Epithelial cell of proximal tubule (primary cell): ENCODE data around the gene MOGAT2. TPM values are rescaled to one million over a fixed set of nuclear protein-coding genes. Genes with fewer than 3 reads are reported as not detected.
"Not testable (repeated sequence)": the region's sequence is repeated elsewhere in the genome, so short reads cannot be mapped to it uniquely, and the experiment has no call there.

Experiments used
- DNase-seq: peaks from one replicate; pipeline ENCODE4 v3.0.0-alpha.2; 2011; ENCODE audit warnings: low read depth
- H3K4me3 ChIP-seq: 2 replicates; pipeline ENCODE4 v1.5.1; 2011; ENCODE audit warnings: low read depth, mild to moderate bottlenecking, low read length
- CTCF ChIP-seq: conservative IDR thresholded peaks from 2 replicates; pipeline ENCODE4 v1.5.1; 2012; ENCODE audit warnings: low read depth, mild to moderate bottlenecking, low read length
- total RNA-seq: library from RNA; depleted of rRNA; stranded (reverse); fragments of >200 nt; gene quantifications from 2 replicates; pipeline ENCODE4 v1.2.3, GENCODE V29; 2015

Gene MOGAT2
- total RNA-seq, 1 donor from 2014 or later: not detected

GRCh38 chr11:75679566-75679965, 38.1 kb upstream of the MOGAT2 start:
- DNase-seq: no peak
- no peak overlapping the region for H3K4me3 ChIP-seq
- no peak for TF ChIP-seq CTCF

DNA sequence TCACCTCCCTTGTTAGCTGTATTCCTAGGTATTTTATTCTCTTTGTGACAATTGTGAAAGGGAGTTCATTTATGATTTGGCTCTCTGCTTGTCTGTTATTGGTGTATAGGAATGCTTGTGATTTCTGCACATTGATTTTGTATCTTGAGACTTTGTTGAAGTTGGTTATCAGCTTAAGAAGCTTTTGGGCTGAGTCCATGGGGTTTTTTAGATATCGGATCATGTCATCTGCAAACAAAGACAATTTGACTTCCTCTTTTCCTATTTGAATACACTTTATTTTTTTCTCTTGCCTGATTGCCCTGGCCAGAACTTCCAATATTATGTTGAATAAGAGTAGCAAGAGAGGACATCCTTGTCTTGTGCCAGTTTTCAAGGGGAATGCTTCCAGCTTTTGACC, 33.8 kb upstream of the MOGAT2 start:
- H3K4me3 ChIP-seq, DNase-seq: not testable (repeated sequence)

DNA sequence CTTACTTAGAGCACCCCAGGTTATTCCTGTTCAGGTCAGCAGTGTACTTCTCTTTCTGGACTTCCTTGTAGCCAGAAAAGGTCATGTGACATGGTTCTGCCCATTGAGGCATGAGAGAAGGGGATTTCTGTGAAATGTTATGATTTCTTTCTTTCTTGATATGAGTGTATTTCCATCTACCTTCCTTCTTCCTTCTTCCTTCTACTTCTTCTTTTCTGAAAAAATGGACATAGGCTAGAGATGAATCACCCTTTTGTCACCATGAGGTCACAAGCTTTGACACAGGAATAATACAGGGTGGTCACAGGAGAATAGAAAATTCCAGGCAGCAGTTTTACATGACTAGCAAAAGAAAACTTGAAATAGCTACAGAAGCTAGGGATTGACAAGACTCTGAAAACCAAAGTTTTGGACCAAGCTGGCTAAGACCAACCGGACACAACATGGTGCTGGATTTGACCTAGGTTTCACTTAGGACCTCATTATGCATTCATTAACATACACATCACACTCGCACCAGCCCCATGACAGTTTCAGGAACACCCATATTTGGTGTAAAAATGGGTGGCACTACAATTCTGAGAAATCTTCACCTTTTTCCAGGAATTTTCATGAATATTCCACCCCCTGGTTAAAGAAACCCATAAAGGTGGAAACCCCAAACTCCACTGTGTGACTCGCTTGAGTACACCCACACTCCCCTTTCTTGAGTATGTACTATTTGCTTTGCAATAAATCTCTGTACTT, 27.6 kb upstream of the MOGAT2 start:
- no peak for DNase-seq
- TF ChIP-seq CTCF: no peak
- no peak overlapping the region for H3K4me3 ChIP-seq

- DNase-seq: no peak
- H3K4me3 ChIP-seq: no peak overlapping the region
- no peak for TF ChIP-seq CTCF
Measured at GRCh38 chr11:75691804-75692203, 25.8 kb upstream of the MOGAT2 start.

- TF ChIP-seq CTCF: no peak
- no peak for DNase-seq
- no peak overlapping the region for H3K4me3 ChIP-seq
Measured at GRCh38 chr11:75697906-75698581, 19.6 kb upstream of the MOGAT2 start.

DNA sequence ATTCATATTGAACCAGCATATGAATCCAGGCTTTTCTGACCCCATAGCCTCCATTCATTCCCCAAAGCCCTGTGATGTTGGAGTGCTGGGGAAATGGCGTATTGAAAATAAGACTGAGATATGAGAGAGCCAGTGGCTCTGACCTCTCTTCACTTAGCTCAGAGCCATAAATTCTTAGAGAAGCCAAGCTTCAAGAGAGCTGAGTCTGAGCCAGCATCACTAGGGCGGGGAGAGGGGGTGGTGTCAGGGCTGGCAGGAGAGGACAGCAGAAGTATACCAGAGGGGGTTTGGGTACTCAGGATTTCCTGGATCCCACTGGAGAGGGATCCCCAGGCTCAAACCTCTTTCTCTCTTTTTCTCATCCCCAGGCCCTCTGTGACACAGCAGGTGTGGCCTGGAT, 16.7 kb upstream of the MOGAT2 start:
- TF ChIP-seq CTCF: no peak
- DNase-seq: no peak
- no peak overlapping the region for H3K4me3 ChIP-seq

- TF ChIP-seq CTCF: no peak
- H3K4me3 ChIP-seq: no peak overlapping the region
- no peak for DNase-seq
Measured at GRCh38 chr11:75703695-75704237, 13.9 kb upstream of the MOGAT2 start.
